Stimulated activated CD4-positive, alpha-beta T cell treated with anti-CD3 and anti-CD28 coated beads, TNF-alpha, amount 100 ng/mL, for 1 hour (primary cell): ENCODE data around the gene TSPAN14.

Experiments
- DNase-seq, 3 donors: peaks; one replicate each; pipeline ENCODE4 v3.0.0-alpha.2; 2020; ENCODE audit warnings: low read depth in 3 of 3, low spot score in 1 of 3

The TSPAN14 gene

DNA sequence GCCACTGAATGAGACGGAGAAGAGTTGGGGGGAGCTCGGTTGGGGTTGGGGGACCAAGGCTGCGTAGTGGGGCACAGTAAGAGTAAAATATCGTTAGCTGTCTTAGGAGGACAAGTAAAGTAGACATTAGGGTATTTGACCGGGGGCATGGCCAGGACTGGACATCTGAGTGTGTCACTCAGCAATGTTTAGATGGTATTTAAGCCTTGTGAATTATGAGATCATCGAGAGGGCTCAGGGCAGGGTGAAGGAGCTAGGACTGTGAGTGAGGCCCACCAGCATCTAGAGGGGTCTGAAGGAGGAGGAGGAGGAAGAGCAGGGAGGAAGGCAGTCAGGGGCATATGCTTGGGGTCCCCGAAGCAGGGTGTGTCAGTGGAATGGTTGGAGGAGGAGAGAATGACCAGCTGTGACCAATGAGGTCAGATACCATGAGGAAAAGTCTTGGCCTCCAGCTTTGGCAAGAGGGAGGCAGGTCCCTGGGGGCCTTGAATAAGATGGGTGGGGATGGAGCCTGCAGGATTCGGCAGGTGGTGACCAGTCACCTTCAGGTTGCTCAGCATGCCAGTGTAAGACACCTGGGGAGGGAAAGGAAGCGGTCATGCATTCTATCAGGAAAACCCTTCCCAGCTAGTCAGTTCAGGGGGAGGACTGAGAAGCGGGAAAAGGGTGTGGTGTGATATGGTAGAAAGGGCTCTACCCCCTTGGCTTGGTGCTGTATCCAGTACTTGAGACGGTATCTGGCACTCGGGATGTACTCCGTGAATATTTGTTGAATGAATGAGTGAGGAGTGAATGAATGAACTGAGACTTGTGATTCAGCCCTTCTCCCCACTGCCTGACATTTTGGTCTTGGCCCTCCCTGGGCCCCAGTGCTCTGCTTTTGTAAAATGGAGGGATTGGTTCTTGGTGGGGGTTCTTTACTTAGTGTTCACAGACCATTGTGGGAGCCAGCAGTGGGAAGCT, 48.8 kb downstream of the TSPAN14 start:
- no peak for DNase-seq

- no peak for DNase-seq
Observed at GRCh38 chr10:80503584-80504157, 49.6 kb downstream of the TSPAN14 start.

GRCh38 chr10:80504158-80504811, 50.2 kb downstream of the TSPAN14 start:
- no peak for DNase-seq

DNA sequence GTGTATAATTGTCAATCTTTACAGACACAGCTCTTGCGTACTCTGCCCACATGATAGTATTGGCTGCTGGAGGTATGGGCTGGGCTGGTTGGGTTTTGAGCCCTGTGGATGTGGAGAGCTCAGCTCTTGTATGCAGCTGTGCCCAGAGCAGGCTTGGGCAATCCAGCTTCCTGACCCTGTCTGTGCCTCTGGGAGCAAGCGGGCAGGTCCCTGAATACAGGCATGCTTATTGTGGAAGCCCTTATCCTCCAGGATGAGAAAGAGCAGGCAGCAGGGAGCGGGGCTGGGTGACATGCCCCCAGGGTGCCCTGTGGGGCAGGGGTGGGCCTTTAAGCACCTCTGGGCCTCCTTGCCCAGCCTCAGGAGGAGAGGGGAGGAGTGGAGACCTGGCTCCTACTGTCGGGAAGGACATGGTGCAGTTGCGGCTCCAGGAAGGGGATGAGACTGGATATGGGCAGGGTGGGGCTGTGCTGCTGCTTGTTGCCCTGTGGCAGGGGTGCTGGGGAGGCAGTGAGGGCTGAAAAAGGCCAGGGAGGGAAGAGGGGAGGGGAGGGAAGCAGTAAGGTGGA, 50.9 kb downstream of the TSPAN14 start:
- no peak for DNase-seq

DNA sequence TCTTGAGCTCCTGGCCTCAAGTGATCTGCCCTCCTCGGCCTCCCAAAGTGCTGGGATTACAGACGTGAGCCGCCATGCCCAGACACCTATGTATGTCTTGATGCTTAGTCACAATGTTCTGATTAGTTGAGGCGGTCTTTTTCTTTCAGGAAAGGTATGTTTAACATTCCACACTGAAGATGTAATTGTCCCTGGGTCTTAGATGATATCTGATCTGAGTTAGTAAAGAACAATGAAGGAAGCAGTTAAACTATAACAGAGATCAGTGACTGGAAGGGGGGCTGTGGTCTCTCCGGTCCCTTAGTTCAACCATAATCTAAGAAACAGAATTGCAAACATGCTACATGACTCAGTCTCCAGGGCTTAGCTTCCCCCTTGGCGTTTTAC, 52.1 kb downstream of the TSPAN14 start:
- DNase-seq, result no peak

- DNase-seq, result no peak
Observed at GRCh38 chr10:80506836-80507487, 52.9 kb downstream of the TSPAN14 start.

DNA sequence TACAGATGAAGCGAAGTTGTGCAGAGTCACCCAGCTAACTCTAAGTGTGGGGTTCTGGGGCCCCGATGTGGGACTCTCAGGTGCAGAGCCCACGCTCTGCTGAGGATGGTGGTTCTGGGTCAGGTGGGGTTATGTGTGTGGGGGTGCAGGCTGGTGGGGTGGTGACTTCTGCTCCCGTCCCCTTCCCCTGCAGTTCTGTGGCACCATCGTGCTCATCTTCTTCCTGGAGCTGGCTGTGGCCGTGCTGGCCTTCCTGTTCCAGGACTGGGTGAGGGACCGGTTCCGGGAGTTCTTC, 54.9 kb downstream of the TSPAN14 start:
- DNase-seq, result no peak

- no peak for DNase-seq
Observed at GRCh38 chr10:80509403-80510161, 55.5 kb downstream of the TSPAN14 start.

GRCh38 chr10:80512031-80512526, 58.0 kb downstream of the TSPAN14 start:
- DNase-seq, result no peak

- DNase-seq, result no peak
Observed at GRCh38 chr10:80513106-80513505, 59.0 kb downstream of the TSPAN14 start.

DNA sequence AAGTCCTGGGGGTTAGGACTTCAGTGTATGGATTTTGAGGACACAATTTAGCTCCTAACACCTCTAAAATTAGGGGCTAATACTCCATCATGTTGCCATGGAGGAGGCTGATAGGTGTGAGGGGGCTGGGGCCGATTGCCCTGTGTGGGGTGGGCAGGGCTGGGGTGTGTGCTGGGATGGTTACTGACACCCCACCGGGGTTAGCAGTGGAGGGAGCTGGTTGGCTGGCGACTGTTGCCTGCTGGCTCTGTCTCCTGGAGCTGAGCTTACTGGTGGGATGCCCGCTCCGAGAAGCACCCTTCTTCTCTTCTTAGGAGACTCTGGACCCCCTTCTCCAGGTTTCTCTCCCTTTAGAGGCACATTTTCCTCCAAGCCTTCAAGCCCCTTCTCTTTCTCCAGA, 61.4 kb downstream of the TSPAN14 start:
- DNase-seq, result no peak

DNA sequence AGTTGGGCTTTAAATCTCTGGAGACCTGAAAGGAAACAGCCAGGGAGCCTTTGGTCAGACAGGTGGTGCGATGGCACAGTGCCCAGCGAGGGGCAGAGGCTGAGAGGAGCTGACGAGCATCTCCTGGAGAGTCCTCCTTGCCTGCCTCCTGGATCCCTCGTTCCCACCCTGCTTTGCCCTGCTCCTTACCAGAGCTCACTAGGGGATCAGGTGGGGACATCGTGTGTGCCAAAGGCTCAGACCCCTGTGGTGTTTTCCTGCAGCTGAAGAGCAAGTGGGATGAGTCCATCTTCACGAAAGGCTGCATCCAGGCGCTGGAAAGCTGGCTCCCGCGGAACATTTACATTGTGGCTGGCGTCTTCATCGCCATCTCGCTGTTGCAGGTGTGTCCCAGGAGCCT, 61.8 kb downstream of the TSPAN14 start:
- no peak for DNase-seq

- no peak for DNase-seq
Observed at GRCh38 chr10:80516506-80517075, 62.5 kb downstream of the TSPAN14 start.

GRCh38 chr10:80517416-80518142, 63.5 kb downstream of the TSPAN14 start:
- DNase-seq, result no peak

- no peak for DNase-seq
Observed at GRCh38 chr10:80518143-80518806, 64.2 kb downstream of the TSPAN14 start.

- no peak for DNase-seq
Observed at GRCh38 chr10:80518807-80519360, 64.8 kb downstream of the TSPAN14 start.

DNA sequence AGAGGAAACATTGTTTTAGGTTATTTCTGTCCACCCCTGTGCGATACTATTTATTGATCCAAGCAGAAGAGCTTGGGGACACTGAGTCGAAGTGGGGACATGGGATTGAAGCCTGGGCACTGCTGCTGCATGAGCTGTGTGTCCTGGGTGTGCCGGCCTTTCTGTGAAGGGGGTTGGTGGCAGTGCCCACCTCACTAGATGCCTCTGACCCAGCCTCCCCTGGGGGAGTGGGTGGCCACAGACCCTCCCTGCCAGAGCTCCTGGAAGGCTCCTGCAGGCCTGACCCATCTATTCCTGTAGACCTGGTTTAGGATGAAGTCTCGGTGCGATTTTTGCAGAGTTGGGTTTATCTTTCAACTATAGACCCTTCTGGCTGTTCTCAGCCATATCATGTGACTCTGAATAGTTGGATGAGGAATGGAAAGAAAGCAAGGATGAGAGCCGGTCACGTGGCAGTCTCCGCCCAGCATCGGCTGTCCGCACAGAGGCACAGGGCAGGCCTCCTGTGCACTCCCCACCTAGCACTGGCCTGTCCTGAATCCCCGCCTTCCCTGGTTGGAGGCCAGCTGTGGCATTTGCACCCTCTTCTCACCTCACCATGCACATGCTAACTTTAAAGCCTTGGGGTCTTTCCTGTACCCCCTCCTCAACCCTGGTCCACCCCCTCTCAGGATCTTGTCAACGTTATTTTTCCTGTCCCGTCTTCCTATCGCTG, 66.0 kb downstream of the TSPAN14 start:
- no peak for DNase-seq
